Mucosa of descending colon (tissue), 3 donors: ENCODE results near the gene RNF215. TPM values are rescaled to one million over a fixed set of nuclear protein-coding genes. Genes with fewer than 3 reads are reported as not detected.

Experiments used
- ATAC-seq: fragments of 200-7000 bp; cut with Tn5 transposase; one replicate; pipeline ENCODE4 v1.9.1; 2020; ENCODE audit warnings: mild to moderate bottlenecking, moderate library complexity
- DNase-seq, 3 donors: peaks; one replicate each; pipeline ENCODE4 v3.0.0-alpha.2; 2020
- H3K36me3 ChIP-seq: fragments of 200-600 bp; one replicate; pipeline ENCODE4 v1.8.0; 2021; ENCODE audit warnings: low read depth, mild to moderate bottlenecking
- H3K4me1 ChIP-seq: fragments of 200-600 bp; one replicate; pipeline ENCODE4 v1.8.0; 2021; ENCODE audit warnings: low read depth, mild to moderate bottlenecking
- H3K4me3 ChIP-seq: fragments of 200-600 bp; one replicate; pipeline ENCODE4 v1.8.0; 2021; ENCODE audit warnings: mild to moderate bottlenecking
- H3K9me3 ChIP-seq: fragments of 200-600 bp; one replicate; pipeline ENCODE4 v1.8.0; 2021; ENCODE audit warnings: mild to moderate bottlenecking
- intact Hi-C, 2 donors: fragments of 100-400 bp; cut with DNase I in 1 of 2; cut with micrococcal nuclease in 1 of 2; formaldehyde crosslinking; loops; one replicate each; pipeline versions ENCODE4 v1.11.0 to v1.11.1; 2022; cut with DNase I, micrococcal nuclease
- total RNA-seq, 3 donors: library from RNA; stranded (reverse); fragmentation: NEBNext Ultra II Directional in 2 of 3; extraction: Animal tissue kit (Norgen Biotek cat#: 25700) in 2 of 3; gene quantifications; one replicate each; pipeline versions ENCODE4 v1.2.1 to v1.2.4, GENCODE V29; 2021 to 2023
- TF ChIP-seq, protein P1 (sequence below): fragments of 200-600 bp; IDR thresholded peaks from one replicate; pipeline ENCODE4 v1.8.0; 2022; ENCODE audit warnings: antibody characterized with exemption, mild to moderate bottlenecking
- donor health status: DM: no; HTN: no; CAD: no; lungs with moderate emphysema.
- donor health status: DM: no; HTN: no; CAD: no.
- donor health status: DM: no; HTN: yes; CAD: no.

Gene RNF215
- total RNA-seq, 3 donors from 2014 or later, result 9.0 to 14.2 (median 9.1) TPM

DNA sequence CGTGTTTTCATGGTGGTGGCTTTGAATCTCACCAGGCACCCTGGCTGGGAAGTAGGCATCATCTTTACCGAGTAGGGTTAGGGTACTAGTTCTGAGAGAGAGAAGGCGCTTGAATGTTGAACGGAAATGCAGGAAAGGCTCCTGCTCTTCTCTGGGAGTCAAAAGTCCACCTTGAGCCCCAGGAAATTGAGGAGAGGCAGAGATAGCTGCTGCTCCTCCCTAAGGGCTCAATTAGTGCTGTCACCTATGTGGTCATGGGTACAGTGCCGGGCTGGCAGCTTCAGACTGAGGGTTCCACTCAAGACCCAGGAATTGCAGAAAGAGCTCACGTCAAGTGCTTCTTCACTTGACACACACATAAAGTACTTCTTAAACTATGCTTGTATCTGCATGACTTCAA lies 28.7 kb downstream of the RNF215 start:
- intact Hi-C loops, result no loop called here
- Histone ChIP-seq H3K4me1 (peaks cover 24% of the 10 kb centered on the region), H3K36me3 (no peaks in the 10 kb centered on the region), H3K9me3 (no peaks in the 10 kb centered on the region), H3K4me3 (no peak overlapping the region)
- DNase-seq, result no peak
- ATAC-seq, result no peak
- TF ChIP-seq, protein P1, sequence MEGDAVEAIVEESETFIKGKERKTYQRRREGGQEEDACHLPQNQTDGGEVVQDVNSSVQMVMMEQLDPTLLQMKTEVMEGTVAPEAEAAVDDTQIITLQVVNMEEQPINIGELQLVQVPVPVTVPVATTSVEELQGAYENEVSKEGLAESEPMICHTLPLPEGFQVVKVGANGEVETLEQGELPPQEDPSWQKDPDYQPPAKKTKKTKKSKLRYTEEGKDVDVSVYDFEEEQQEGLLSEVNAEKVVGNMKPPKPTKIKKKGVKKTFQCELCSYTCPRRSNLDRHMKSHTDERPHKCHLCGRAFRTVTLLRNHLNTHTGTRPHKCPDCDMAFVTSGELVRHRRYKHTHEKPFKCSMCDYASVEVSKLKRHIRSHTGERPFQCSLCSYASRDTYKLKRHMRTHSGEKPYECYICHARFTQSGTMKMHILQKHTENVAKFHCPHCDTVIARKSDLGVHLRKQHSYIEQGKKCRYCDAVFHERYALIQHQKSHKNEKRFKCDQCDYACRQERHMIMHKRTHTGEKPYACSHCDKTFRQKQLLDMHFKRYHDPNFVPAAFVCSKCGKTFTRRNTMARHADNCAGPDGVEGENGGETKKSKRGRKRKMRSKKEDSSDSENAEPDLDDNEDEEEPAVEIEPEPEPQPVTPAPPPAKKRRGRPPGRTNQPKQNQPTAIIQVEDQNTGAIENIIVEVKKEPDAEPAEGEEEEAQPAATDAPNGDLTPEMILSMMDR, result no peak

DNA sequence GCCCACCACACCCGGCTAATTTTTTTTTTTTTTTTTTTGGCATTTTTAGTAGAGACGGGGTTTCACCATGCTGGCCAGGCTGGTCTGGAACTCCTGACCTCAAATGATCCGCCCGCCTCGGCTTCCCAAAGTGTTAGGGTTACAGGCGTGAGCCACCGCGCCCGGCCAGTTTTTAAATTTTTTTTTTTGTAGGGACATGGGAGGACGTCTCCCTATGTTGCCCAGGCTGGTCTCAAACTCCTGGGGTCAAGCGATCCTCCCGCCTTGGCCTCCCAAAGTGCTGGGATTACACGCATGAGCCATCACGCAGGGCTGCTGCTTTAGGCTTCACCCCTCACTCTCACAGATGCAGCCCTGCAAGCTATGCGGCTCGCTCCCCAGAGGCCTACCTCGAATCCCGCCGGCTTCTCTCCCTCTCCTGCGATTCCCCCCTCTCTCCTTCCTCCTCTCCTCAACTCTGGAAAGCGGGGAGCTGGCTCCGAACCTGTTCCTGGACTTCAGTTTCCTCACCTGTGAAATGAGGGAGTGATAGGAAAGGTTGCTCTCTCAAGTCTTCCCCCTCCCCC lies 29.5 kb downstream of the RNF215 start:
- H3K36me3 ChIP-seq, result no peaks in the 10 kb centered on the region
- TF ChIP-seq, protein P1, result no peak
- H3K4me1 ChIP-seq, result peaks cover 24% of the 10 kb centered on the region
- ATAC-seq, result no peak
- no peaks in the 10 kb centered on the region for H3K9me3 ChIP-seq
- intact Hi-C loops, result no loop called here
- no peak for DNase-seq
- no peak overlapping the region for H3K4me3 ChIP-seq

DNA sequence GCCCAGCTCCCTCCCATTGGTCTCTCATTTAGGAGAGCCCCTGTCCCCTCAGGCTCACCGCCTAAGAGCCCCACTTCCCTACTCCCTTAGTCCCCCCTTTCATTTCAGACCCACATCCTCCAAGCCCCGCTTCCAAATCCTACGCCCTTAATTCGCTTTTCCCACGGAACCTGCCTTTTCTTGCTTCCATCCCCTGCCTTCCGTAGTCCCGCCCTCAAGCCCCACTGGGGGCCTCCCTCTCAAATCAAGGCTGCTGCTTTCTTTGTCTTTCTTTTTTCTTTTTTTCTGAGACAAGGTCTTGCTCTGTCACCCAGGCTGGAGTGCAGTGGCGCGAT lies 30.0 kb downstream of the RNF215 start:
- TF ChIP-seq, protein P1, result no peak
- no peaks in the 10 kb centered on the region for H3K9me3 ChIP-seq
- H3K36me3 ChIP-seq, result no peaks in the 10 kb centered on the region
- peaks cover 24% of the 10 kb centered on the region for H3K4me1 ChIP-seq
- intact Hi-C loops, result no loop called here
- DNase-seq (no peak), ATAC-seq (no peak)
- peak overlapping the region; percentile 56 for H3K4me3 ChIP-seq

DNA sequence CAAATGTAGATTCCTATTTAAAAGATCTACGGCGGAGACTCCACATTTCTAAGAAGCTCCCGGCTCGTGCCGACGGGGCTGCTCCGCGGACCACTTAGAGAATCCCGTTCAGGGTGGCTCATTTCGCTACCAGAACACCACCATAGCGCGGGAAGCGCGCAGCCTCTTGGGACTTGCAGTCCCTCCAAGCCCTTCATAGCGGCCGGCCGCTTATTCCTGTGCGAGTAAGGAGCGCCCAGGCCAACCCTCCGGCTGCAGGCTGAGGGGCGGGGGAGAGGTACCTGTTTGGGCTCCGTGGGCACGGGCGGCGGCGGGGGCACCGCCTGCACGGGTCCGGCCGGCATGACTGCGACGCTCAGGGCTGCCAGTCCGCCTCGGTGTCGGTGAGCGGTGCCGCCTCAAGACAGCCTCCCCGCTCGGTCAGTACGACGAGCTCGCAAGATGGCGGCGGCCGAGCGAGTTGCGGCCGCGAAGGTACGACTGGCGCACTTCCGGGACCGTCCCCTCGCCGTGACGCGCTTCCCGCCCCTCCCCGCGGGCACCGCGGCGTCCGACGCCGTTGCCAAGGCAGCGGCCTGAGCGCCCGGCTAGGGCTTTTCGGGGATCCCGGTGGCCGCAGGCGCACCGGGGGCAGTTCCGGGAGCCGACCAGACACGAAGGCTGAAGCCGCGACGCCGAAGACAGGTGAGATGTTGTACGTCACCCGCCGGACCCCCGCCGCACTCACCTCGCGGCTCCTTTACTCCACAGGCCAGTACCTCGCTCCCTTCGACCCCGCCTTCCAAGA lies 30.6 kb downstream of the RNF215 start, which contains the start of the genes CCDC157 and SF3A1:
Gene CCDC157 (plus strand): TSS at position 559 of the 787 bp plus-strand sequence. CDS start 8,994 bp downstream, outside the sequence.
Gene SF3A1 (minus strand): TSS at position 446 of the 787 bp plus-strand sequence. CDS start 102 bp downstream, at position 344.
- ATAC-seq, result peak; percentile 99

DNA sequence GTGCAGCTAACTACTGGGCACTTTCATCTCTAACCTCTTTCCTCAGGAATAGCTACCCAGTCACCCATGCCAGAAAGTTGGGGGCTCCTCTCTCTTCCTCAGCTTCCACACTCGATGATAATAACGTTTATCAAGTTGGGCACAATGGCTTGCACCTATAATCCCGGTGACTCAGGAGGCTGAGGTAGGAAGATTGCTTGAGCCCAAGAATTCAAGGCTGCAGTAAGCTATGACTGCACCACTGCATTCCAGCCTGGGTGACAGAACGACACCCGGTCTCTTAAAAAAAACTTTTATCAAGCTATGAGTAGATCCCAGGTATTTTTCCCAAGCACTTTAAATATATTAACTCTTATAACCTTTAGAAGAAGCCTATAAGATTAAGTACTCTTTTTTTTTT lies 32.6 kb downstream of the RNF215 start:
- DNase-seq (no peak), ATAC-seq (no peak)
- intact Hi-C loops, result no loop called here
- H3K36me3 ChIP-seq, result no peaks in the 10 kb centered on the region
- TF ChIP-seq, protein P1, result no peak
- H3K9me3 ChIP-seq, result no peaks in the 10 kb centered on the region
- H3K4me1 ChIP-seq, result peaks cover 24% of the 10 kb centered on the region
- H3K4me3 ChIP-seq, result no peak overlapping the region

More for the DNA sequence above, 30.6 kb downstream of the RNF215 start, which contains the start of the genes CCDC157 and SF3A1:
- TF ChIP-seq, protein P1, result no peak
- intact Hi-C loops, result no loop called here
- peak; percentile 90 to 92 (median 91) for DNase-seq
- H3K4me1 ChIP-seq, result peaks cover 24% of the 10 kb centered on the region
- H3K4me3 ChIP-seq, result peak within 1 kb of the TSS; percentile 56
- H3K36me3 ChIP-seq, result no peaks in the 10 kb centered on the region
- no peaks in the 10 kb centered on the region for H3K9me3 ChIP-seq
